Ramos (cell line): ENCODE results near the gene VEGFD.
"Not testable (repeated sequence)": the region's sequence is repeated elsewhere in the genome, so short reads cannot be mapped to it uniquely, and the experiment has no call there.

Experiments used
- in situ Hi-C: fragments of 300-500 bp; cut with MboI; formaldehyde crosslinking; loops from one replicate; pipeline ENCODE4 v1.14.3; 2022; ENCODE audit warnings: low sequenced_read_pairs; ENCODE audit not compliant: unreplicated experiment

The VEGFD gene

DNA sequence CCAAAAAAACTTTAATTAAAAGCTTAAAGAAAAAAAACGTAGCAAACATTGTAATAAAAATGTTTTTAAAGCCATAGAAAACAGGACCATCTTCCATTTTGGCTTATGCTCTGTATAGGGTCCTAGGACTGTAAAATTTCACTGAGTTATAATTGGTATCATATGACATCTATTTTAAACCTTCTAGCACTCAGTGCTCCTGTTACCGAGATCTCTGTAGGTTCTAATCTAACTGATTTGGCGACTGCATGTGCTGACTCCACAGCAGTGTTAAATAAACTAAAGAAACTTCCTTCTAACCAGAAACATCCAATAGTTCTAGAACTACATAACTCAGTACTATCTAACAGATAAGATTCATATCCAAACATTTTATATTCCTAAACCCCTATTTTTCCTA is 68.7 kb downstream of the VEGFD start, which contains the start of gene ASB11:
Gene ASB11, minus strand, starts transcription at position 132 of the 400 bp plus-strand sequence. Its CDS starts 35 bp downstream, at position 97.
- in situ Hi-C loops: no loop called here

DNA sequence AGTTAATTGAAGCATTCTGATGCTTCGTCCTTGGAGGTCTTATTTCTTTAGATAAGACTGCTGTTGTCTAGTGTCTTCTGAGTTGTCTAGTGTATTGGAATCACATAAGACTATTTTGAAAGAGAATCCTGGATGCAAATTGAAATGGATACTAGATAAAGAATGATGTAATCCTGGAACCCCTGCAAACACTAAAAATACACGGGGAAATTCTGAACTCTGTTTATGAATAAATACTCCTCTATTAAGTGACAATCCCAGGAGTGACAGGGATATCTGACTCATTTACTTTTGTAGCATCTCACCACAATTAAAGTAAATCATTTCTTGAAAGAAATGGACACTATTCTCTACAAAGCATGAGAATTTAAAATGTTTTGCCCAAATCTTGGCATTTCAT is 69.7 kb downstream of the VEGFD start:
- in situ Hi-C loops: no loop called here

DNA sequence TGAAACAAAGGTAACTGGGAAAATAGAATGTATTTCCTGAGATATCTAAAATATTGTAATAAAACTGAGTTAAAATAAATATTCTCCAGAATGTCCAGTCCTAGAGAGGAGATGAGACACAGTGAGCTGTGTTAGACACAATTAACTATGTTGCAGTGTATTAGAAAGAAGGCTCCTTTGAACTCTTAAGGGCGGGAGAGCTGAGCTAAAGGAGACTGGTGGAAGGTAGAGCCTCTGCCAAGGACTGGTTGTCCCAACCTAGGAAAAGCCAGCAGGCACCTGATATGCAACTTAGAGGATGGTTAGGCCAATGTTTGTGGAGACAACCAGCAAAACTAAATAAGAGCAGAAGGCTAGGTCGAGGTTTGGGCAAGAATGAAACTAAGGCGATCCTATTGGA is 73.1 kb downstream of the VEGFD start:
- in situ Hi-C loops: no loop called here

DNA sequence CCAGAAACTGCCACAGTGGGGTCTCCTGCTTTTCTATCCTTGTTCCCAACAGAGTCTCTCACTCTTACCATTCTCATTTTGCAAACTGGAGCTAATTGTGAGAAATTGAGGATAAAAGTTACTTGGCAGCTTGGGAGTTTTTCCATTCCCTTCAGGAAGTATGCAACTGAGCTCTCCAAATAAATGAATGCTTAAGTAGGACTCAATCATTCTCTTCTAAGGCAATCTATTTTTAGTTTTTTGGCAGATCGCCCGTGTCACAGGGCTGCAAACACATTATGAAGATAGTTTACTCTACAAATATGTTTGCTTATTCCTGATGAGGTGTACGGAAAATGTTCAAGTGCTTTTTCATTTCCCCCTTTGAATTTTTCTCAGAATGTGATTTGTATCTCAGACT is 74.1 kb downstream of the VEGFD start:
- in situ Hi-C loops: no loop called here

DNA sequence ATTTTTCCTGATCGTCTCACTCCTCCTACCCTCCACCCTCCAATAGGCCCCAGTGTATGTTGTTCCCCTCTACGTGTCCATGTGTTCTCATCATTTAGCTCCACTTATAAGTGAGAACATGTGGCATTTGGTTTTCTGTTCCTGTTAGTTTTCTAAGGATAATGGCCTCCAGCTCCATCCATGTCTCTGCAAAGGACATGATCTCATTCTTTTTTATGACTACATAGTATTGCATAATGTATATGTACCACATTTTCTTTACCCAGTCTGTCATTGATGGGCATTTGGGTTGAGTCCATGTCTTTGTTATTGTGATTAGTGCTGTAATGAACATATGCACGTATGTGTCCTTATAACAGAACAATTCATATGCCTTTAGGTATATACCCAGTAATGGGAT is 78.3 kb downstream of the VEGFD start:
- in situ Hi-C loops: not testable (repeated sequence)

DNA sequence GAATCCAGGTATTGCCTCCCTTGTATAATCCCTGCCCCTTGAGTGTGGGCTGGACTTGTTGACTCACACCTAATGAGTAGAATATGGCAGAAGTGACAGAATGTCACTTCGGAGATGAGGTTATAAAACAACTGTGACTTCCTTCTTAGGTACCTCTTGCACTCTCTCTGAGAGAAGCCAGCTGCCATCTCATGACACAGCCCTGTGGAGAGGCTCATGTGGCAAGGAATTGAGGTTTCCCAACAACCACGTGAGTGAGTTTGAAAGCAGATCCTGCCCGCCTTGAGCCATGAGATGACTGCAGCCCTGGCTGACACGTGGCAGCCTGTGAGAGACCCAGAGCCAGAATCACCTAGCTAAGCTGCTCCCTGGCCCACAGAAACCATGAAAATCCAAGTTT is 82.3 kb downstream of the VEGFD start:
- in situ Hi-C loops: no loop called here

DNA sequence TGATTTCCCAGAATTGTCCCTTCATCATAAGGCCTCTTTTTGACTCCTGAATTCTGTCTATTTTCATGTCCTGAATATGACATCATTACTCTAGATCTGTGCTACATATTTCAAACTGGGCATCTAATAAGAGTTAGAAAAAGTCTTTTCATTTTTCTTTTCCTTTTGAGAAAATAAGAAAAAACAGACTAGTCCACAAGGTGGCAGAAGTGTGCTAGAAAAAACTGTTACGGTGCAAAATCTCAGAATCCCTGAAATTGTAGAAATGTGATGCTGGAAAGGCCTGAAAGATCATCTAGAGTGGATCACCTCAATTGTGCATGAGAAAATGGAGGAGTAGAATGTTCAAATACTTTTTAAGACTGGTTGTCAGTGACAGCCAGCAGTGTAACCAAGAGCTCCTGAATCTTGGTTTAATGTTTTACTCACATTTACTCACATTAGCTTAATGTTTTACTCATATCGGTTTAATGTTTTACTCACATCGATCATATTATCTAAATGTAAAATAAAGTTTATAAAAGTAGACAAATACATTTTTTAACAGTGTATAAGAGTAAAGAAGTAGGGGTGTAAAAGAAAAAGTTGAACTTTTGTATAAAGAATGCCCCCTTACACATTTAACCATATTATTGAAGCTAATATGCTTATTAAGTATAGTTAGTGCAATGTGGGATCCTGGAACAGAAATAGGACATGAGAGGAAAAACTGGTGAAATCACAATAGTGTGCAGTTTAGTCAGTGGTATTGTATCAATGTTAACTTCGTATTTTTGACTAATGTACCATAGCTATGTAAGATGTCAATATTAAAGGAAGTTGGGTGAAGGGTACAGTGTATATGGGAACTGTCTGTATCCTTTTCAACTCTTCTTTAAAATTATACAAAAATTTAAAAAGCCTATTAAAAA is 84.0 kb downstream of the VEGFD start:
- in situ Hi-C loops: no loop called here

DNA sequence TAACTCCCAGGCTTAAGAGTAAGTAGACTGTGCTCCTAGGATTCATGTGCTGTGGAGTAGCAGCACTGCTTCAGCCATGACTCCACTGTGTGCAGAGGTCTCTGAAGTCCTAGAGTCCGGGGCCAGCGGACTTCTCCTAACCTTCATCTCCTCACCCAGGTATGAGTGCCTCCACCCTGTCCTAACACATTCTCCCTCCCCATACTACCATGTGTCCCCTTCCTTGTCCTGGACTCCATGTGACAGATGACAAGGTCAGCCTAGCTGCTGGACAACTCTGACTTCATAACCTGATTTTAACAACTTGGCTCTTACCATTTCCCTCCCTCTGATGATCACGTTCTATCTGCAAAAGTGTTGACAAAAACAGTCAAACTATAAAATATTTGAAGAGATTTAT is 85.4 kb downstream of the VEGFD start:
- in situ Hi-C loops: no loop called here

DNA sequence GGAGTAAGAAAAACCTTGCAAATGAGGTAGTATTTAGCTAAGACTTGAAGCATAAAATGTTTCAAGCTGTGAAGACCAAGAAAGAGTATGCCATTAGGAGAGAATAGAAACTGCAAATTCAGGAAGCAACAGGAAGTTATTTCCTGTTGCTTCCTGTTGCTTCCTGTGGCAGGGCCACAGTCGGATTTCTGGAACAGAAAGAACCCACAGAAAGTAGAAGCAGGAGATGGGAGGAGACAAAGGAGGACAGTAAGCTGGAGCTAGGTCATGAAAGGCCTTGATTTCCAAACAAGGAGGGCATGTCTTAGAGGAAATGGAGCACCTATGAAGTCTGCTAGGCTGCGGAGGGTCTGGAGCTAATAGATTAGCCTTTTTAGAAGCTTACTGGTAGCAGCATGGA is 86.0 kb downstream of the VEGFD start:
- in situ Hi-C loops: no loop called here
